Measurements from ENCODE around the gene AP4M1. TPM values are rescaled to one million over a fixed set of nuclear protein-coding genes. Genes with fewer than 3 reads are reported as not detected.

Gene AP4M1
- total and polyA plus RNA-seq, 4 donors, result 3.3 to 5.5 (median 4.8) TPM

- no peak for DNase-seq (ENCODE audit: low spot score)
- WGBS, result 98% methylated on average over 5 of the region's 5 CpGs
- Histone ChIP-seq H3K36me3 (ENCODE audit: control insufficient read depth in 4 of 4, insufficient read depth in 3 of 4, low read depth in 1 of 4, low read length in 3 of 4) (peaks cover 19 to 55% (median 50%) of the 10 kb centered on the region in 4 donors), H3K27me3 (ENCODE audit: control insufficient read depth in 4 of 4, insufficient read depth in 4 of 4, low read length in 3 of 4) (no peaks in the 10 kb centered on the region), H3K9ac (ENCODE audit: low read depth in 1 of 2, low read length in 2 of 2) (no peak overlapping the region), H3K9me3 (ENCODE audit: control insufficient read depth in 4 of 4, low read length in 3 of 4) (peaks cover 20 to 30% (median 22%) of the 10 kb centered on the region in 4 donors), H3K4me3 (ENCODE audit: low read depth in 1 of 3, low read length in 3 of 3) (no peak overlapping the region), H3K27ac (ENCODE audit: low read depth in 1 of 2, low read length in 2 of 2) (no peak overlapping the region), H3K4me1 (ENCODE audit: control insufficient read depth in 4 of 4, insufficient read depth in 4 of 4, low read length in 3 of 4) (peaks cover under 1 to 17% (median 13%) of the 10 kb centered on the region in 4 donors)
- TF ChIP-seq, protein P1, sequence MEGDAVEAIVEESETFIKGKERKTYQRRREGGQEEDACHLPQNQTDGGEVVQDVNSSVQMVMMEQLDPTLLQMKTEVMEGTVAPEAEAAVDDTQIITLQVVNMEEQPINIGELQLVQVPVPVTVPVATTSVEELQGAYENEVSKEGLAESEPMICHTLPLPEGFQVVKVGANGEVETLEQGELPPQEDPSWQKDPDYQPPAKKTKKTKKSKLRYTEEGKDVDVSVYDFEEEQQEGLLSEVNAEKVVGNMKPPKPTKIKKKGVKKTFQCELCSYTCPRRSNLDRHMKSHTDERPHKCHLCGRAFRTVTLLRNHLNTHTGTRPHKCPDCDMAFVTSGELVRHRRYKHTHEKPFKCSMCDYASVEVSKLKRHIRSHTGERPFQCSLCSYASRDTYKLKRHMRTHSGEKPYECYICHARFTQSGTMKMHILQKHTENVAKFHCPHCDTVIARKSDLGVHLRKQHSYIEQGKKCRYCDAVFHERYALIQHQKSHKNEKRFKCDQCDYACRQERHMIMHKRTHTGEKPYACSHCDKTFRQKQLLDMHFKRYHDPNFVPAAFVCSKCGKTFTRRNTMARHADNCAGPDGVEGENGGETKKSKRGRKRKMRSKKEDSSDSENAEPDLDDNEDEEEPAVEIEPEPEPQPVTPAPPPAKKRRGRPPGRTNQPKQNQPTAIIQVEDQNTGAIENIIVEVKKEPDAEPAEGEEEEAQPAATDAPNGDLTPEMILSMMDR (IDR thresholded peaks at IDR 0.05; ENCODE audit: low read depth, low read length, missing input control), result no peak
- no peak for TF ChIP-seq RAD21 (IDR thresholded peaks at IDR 0.05)
- TF ChIP-seq FOXA2 (IDR thresholded peaks at IDR 0.05), result no peak
- TF ChIP-seq RXRA (IDR thresholded peaks at IDR 0.05), result no peak
- no peak for TF ChIP-seq JUND (IDR thresholded peaks at IDR 0.05)
- no peak for TF ChIP-seq NR2F2 (IDR thresholded peaks at IDR 0.05)
- no peak for TF ChIP-seq EGR1 (IDR thresholded peaks at IDR 0.05; ENCODE audit: low read depth in 2 of 2)
- TF ChIP-seq TAF1 (conservative IDR thresholded peaks at IDR 0.05), result no peak
- no peak for TF ChIP-seq HNF4G (IDR thresholded peaks at IDR 0.05)
- no peak for TF ChIP-seq FOXA1 (IDR thresholded peaks at IDR 0.05)
These were observed 31.5 kb upstream of the AP4M1 start for GRCh38 chr7:100069991-100070390.

GRCh38 chr7:100071018-100071723 is 30.3 kb upstream of the AP4M1 start:
- peaks cover 21 to 66% (median 60%) of the 10 kb centered on the region in 4 donors for H3K36me3 ChIP-seq (ENCODE audit: control insufficient read depth in 4 of 4, insufficient read depth in 3 of 4, low read depth in 1 of 4, low read length in 3 of 4)
- TF ChIP-seq, protein P2, sequence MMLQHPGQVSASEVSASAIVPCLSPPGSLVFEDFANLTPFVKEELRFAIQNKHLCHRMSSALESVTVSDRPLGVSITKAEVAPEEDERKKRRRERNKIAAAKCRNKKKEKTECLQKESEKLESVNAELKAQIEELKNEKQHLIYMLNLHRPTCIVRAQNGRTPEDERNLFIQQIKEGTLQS (IDR thresholded peaks at IDR 0.05), result no peak
- TF ChIP-seq GABPA (IDR thresholded peaks at IDR 0.05 in 1 of 2, conservative IDR thresholded peaks at IDR 0.05 in 1 of 2), result no peak
- TF ChIP-seq FOXA1 (IDR thresholded peaks at IDR 0.05), result no peak
- no peak for TF ChIP-seq RXRA (IDR thresholded peaks at IDR 0.05)
- TF ChIP-seq FOXA2 (IDR thresholded peaks at IDR 0.05), result no peak
- no peak for TF ChIP-seq YY1 (IDR thresholded peaks at IDR 0.05)
- 98% methylated on average over 11 of the region's 11 CpGs for WGBS
- H3K27me3 ChIP-seq (ENCODE audit: control insufficient read depth in 4 of 4, insufficient read depth in 4 of 4, low read length in 3 of 4), result no peaks in the 10 kb centered on the region
- no peak overlapping the region for H3K27ac ChIP-seq (ENCODE audit: low read depth in 1 of 2, low read length in 2 of 2)
- H3K4me1 ChIP-seq (ENCODE audit: control insufficient read depth in 4 of 4, insufficient read depth in 4 of 4, low read length in 3 of 4), result peaks cover 0 to 6% (median 2%) of the 10 kb centered on the region in 4 donors
- H3K9ac ChIP-seq (ENCODE audit: low read depth in 1 of 2, low read length in 2 of 2), result no peak overlapping the region
- no peak for DNase-seq (ENCODE audit: low spot score)
- H3K4me3 ChIP-seq (ENCODE audit: low read depth in 1 of 3, low read length in 3 of 3), result peak overlapping the region in 2 of 3 donors; percentile 9 to 55
- peaks cover 20 to 30% (median 22%) of the 10 kb centered on the region in 4 donors for H3K9me3 ChIP-seq (ENCODE audit: control insufficient read depth in 4 of 4, low read length in 3 of 4)

DNA sequence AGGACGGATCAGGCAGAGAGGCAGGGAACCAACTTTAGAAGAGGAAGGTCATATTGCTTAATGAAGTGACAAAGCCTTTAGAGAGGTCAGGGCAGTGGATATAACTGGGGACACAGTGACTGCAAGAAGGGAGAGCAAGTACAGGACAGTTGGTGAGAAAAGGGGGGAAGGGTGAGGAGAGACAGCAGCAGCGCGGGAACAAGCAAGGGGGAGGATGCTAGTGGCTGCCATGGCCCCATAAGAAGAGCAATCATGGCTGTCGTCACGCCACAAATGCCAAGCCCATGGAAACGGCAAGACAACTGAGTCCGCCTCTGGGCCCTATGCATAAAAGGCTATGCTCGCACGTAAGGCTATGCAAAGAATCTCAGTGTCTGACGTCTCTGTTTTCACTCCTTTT is 29.0 kb upstream of the AP4M1 start:
- Histone ChIP-seq H3K27me3 (ENCODE audit: control insufficient read depth in 4 of 4, insufficient read depth in 4 of 4, low read length in 3 of 4) (no peaks in the 10 kb centered on the region), H3K4me3 (ENCODE audit: low read depth in 1 of 3, low read length in 3 of 3) (peak overlapping the region in 1 of 3 donors; percentile 42), H3K9me3 (ENCODE audit: control insufficient read depth in 4 of 4, low read length in 3 of 4) (peaks cover 20 to 30% (median 22%) of the 10 kb centered on the region in 4 donors), H3K4me1 (ENCODE audit: control insufficient read depth in 4 of 4, insufficient read depth in 4 of 4, low read length in 3 of 4) (no peaks in the 10 kb centered on the region), H3K9ac (ENCODE audit: low read depth in 1 of 2, low read length in 2 of 2) (no peak overlapping the region), H3K36me3 (ENCODE audit: control insufficient read depth in 4 of 4, insufficient read depth in 3 of 4, low read depth in 1 of 4, low read length in 3 of 4) (peaks cover 21 to 76% (median 67%) of the 10 kb centered on the region in 4 donors), H3K27ac (ENCODE audit: low read depth in 1 of 2, low read length in 2 of 2) (no peak overlapping the region)
- DNase-seq (ENCODE audit: low spot score), result no peak
- WGBS, result 98% methylated on average over 10 of the region's 10 CpGs
- TF ChIP-seq RXRA (IDR thresholded peaks at IDR 0.05) (no peak), FOXA2 (IDR thresholded peaks at IDR 0.05) (no peak), FOXA1 (IDR thresholded peaks at IDR 0.05) (no peak), RAD21 (IDR thresholded peaks at IDR 0.05) (no peak), TAF1 (conservative IDR thresholded peaks at IDR 0.05) (no peak), SP1 (IDR thresholded peaks at IDR 0.05) (no peak), NR2F2 (IDR thresholded peaks at IDR 0.05) (no peak), HNF4A (conservative IDR thresholded peaks at IDR 0.05) (no peak), HNF4G (IDR thresholded peaks at IDR 0.05) (no peak), EGR1 (IDR thresholded peaks at IDR 0.05; ENCODE audit: low read depth in 2 of 2) (no peak)
- TF ChIP-seq, protein P3, sequence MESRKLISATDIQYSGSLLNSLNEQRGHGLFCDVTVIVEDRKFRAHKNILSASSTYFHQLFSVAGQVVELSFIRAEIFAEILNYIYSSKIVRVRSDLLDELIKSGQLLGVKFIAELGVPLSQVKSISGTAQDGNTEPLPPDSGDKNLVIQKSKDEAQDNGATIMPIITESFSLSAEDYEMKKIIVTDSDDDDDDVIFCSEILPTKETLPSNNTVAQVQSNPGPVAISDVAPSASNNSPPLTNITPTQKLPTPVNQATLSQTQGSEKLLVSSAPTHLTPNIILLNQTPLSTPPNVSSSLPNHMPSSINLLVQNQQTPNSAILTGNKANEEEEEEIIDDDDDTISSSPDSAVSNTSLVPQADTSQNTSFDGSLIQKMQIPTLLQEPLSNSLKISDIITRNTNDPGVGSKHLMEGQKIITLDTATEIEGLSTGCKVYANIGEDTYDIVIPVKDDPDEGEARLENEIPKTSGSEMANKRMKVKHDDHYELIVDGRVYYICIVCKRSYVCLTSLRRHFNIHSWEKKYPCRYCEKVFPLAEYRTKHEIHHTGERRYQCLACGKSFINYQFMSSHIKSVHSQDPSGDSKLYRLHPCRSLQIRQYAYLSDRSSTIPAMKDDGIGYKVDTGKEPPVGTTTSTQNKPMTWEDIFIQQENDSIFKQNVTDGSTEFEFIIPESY (IDR thresholded peaks at IDR 0.05), result no peak
- TF ChIP-seq, protein P4, sequence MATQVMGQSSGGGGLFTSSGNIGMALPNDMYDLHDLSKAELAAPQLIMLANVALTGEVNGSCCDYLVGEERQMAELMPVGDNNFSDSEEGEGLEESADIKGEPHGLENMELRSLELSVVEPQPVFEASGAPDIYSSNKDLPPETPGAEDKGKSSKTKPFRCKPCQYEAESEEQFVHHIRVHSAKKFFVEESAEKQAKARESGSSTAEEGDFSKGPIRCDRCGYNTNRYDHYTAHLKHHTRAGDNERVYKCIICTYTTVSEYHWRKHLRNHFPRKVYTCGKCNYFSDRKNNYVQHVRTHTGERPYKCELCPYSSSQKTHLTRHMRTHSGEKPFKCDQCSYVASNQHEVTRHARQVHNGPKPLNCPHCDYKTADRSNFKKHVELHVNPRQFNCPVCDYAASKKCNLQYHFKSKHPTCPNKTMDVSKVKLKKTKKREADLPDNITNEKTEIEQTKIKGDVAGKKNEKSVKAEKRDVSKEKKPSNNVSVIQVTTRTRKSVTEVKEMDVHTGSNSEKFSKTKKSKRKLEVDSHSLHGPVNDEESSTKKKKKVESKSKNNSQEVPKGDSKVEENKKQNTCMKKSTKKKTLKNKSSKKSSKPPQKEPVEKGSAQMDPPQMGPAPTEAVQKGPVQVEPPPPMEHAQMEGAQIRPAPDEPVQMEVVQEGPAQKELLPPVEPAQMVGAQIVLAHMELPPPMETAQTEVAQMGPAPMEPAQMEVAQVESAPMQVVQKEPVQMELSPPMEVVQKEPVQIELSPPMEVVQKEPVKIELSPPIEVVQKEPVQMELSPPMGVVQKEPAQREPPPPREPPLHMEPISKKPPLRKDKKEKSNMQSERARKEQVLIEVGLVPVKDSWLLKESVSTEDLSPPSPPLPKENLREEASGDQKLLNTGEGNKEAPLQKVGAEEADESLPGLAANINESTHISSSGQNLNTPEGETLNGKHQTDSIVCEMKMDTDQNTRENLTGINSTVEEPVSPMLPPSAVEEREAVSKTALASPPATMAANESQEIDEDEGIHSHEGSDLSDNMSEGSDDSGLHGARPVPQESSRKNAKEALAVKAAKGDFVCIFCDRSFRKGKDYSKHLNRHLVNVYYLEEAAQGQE (IDR thresholded peaks at IDR 0.05), result no peak
- TF ChIP-seq, protein P5, sequence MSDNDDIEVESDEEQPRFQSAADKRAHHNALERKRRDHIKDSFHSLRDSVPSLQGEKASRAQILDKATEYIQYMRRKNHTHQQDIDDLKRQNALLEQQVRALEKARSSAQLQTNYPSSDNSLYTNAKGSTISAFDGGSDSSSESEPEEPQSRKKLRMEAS (IDR thresholded peaks at IDR 0.05), result no peak
